ENCODE results near the gene MYL2.

GRCh38 chr12:110940933-110941332, 20.6 kb upstream of the MYL2 start:
- TF ChIP-seq CTCF (IDR thresholded peaks at IDR 0.05) (no peak), EP300 (IDR thresholded peaks at IDR 0.05) (no peak)

Measured in tibial nerve (tissue), 4 donors.